Upper lobe of right lung (tissue), 1 donor: ENCODE data around the gene OR51T1. TPM values are rescaled to one million over a fixed set of nuclear protein-coding genes. Genes with fewer than 3 reads are reported as not detected.

Experiments used
- ATAC-seq: fragments of 200-7000 bp; cut with Tn5 transposase; one replicate; pipeline ENCODE4 v1.9.1; 2020; ENCODE audit warnings: mild to moderate bottlenecking, moderate library complexity
- DNase-seq: peaks from one replicate; pipeline ENCODE4 v3.0.0-alpha.2; 2020
- H3K27ac ChIP-seq: fragments of 200-600 bp; one replicate; pipeline ENCODE4 v1.8.0; 2022
- H3K27me3 ChIP-seq: fragments of 200-600 bp; one replicate; pipeline ENCODE4 v1.8.0; 2022; ENCODE audit warnings: mild to moderate bottlenecking
- H3K36me3 ChIP-seq: fragments of 200-600 bp; one replicate; pipeline ENCODE4 v1.8.0; 2022
- H3K4me1 ChIP-seq: fragments of 200-600 bp; one replicate; pipeline ENCODE4 v1.8.0; 2022
- H3K4me3 ChIP-seq: fragments of 200-600 bp; one replicate; pipeline ENCODE4 v1.8.0; 2022; ENCODE audit warnings: mild to moderate bottlenecking
- H3K9me3 ChIP-seq: fragments of 200-600 bp; one replicate; pipeline ENCODE4 v1.8.0; 2022
- intact Hi-C: fragments of 100-400 bp; cut with DNase I; formaldehyde crosslinking; loops from one replicate; pipeline ENCODE4 v1.11.0; 2022
- total RNA-seq: library from RNA; stranded (reverse); fragmentation: NEBNext Ultra II Directional; extraction: Animal tissue kit (Norgen Biotek cat#: 25700); gene quantifications from one replicate; pipeline ENCODE4 v1.2.1, GENCODE V29; 2021
- TF ChIP-seq, protein P1 (sequence below): fragments of 200-600 bp; IDR thresholded peaks from one replicate; pipeline ENCODE4 v1.8.0; 2022; ENCODE audit warnings: antibody characterized with exemption
- donor health status: DM: no; HTN: yes; CAD: no; lungs with severe emphysema.

The OR51T1 gene
- total RNA-seq, 1 donor from 2014 or later, result not detected

DNA sequence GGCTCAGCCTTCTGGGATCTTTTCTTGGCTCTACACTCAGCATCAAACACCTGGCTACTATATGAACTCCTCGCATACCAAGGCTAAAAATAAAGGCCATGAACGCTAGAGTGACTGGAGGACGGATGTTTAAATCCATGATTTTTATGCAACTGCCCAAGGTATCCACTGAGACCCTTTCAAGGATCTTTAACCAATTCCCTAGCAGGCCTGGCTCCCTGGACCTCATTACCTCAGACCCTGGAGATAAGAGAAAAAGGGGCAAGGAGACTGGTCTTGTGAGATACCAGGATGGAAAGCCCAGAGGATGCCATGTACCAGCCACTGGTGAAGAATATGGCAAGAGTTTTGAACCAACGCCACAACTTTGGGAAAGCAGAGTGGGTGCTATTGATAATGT lies 37.5 kb downstream of the OR51T1 start, which contains the start of gene OR51G2:
OR51G2 (minus strand) TSS at position 101 of the 400 bp plus-strand sequence. CDS start 3,687 bp downstream, outside the sequence.
- Histone ChIP-seq H3K36me3 (no peaks in the 10 kb centered on the region), H3K4me1 (no peaks in the 10 kb centered on the region), H3K27me3 (no peaks in the 10 kb centered on the region), H3K4me3 (no peak within 1 kb of the TSS), H3K27ac (no peak within 1 kb of the TSS), H3K9me3 (no peaks in the 10 kb centered on the region)
- ATAC-seq (no peak), DNase-seq (no peak)
- intact Hi-C loops, result no loop called here
- TF ChIP-seq, protein P1, sequence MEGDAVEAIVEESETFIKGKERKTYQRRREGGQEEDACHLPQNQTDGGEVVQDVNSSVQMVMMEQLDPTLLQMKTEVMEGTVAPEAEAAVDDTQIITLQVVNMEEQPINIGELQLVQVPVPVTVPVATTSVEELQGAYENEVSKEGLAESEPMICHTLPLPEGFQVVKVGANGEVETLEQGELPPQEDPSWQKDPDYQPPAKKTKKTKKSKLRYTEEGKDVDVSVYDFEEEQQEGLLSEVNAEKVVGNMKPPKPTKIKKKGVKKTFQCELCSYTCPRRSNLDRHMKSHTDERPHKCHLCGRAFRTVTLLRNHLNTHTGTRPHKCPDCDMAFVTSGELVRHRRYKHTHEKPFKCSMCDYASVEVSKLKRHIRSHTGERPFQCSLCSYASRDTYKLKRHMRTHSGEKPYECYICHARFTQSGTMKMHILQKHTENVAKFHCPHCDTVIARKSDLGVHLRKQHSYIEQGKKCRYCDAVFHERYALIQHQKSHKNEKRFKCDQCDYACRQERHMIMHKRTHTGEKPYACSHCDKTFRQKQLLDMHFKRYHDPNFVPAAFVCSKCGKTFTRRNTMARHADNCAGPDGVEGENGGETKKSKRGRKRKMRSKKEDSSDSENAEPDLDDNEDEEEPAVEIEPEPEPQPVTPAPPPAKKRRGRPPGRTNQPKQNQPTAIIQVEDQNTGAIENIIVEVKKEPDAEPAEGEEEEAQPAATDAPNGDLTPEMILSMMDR, result no peak

- no peaks in the 10 kb centered on the region for H3K36me3 ChIP-seq
- no peaks in the 10 kb centered on the region for H3K27me3 ChIP-seq
- TF ChIP-seq, protein P1, result no peak
- no peak overlapping the region for H3K27ac ChIP-seq
- no peaks in the 10 kb centered on the region for H3K9me3 ChIP-seq
- DNase-seq (no peak), ATAC-seq (no peak)
- intact Hi-C loops, result no loop called here
- H3K4me3 ChIP-seq, result no peak overlapping the region
- no peaks in the 10 kb centered on the region for H3K4me1 ChIP-seq
Measured at GRCh38 chr11:4921796-4922195, 40.1 kb downstream of the OR51T1 start.

- H3K9me3 ChIP-seq, result no peaks in the 10 kb centered on the region
- no peaks in the 10 kb centered on the region for H3K27me3 ChIP-seq
- DNase-seq, result no peak
- intact Hi-C loops, result no loop called here
- H3K4me1 ChIP-seq, result no peaks in the 10 kb centered on the region
- no peaks in the 10 kb centered on the region for H3K36me3 ChIP-seq
- H3K27ac ChIP-seq, result no peak overlapping the region
- ATAC-seq, result no peak
- TF ChIP-seq, protein P1, result no peak
- no peak overlapping the region for H3K4me3 ChIP-seq
Measured at GRCh38 chr11:4922304-4922703, 40.6 kb downstream of the OR51T1 start.

DNA sequence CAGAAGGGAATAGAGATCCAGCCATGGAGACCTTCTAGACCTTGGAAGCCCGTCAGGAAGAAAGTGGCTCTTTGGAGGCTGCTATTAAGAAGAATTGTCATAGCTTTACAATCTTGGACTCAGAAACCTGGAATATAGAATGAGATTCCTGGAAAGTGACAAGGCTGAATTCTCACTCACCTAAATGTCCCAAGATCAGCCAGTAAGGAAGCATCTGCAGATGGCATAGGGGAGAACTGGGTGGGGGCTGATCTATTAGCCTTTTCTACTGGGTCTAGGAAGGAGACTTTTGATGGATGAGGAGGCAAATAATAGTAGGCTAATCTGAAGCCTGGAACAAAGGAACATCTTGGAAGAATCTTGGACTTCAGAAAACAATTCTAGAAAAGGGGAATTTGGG lies 42.5 kb downstream of the OR51T1 start, which contains the start of gene OR51G1:
OR51G1 (minus strand) TSS at position 101 of the 400 bp plus-strand sequence; CDS start at position 101, 0 bp downstream.
- Histone ChIP-seq H3K27ac (no peak within 1 kb of the TSS), H3K27me3 (no peaks in the 10 kb centered on the region), H3K4me3 (no peak within 1 kb of the TSS), H3K4me1 (no peaks in the 10 kb centered on the region), H3K36me3 (no peaks in the 10 kb centered on the region), H3K9me3 (no peaks in the 10 kb centered on the region)
- intact Hi-C loops, result no loop called here
- DNase-seq (no peak), ATAC-seq (no peak)
- TF ChIP-seq, protein P1, result no peak

GRCh38 chr11:4926608-4927007 lies 44.9 kb downstream of the OR51T1 start:
- TF ChIP-seq, protein P1, result no peak
- no peak for DNase-seq
- H3K36me3 ChIP-seq, result no peaks in the 10 kb centered on the region
- intact Hi-C loops, result no loop called here
- no peaks in the 10 kb centered on the region for H3K27me3 ChIP-seq
- H3K4me3 ChIP-seq, result no peak overlapping the region
- no peaks in the 10 kb centered on the region for H3K4me1 ChIP-seq
- ATAC-seq, result no peak
- no peaks in the 10 kb centered on the region for H3K9me3 ChIP-seq
- H3K27ac ChIP-seq, result no peak overlapping the region

Other genes with a start within 250 kb of the OR51T1 start
- gene OR51D1, start 244.4 kb upstream of the OR51T1 start, total RNA-seq, result not detected
- gene OR51E1, start 237.9 kb upstream of the OR51T1 start, total RNA-seq, result not detected
- not detected for gene OR51E2, start 184.0 kb upstream of the OR51T1 start, total RNA-seq
- not detected for gene MMP26, start 177.1 kb upstream of the OR51T1 start, total RNA-seq
- gene OR51F1, start 112.0 kb upstream of the OR51T1 start, total RNA-seq, result not detected
- gene OR52R1, start 77.5 kb upstream of the OR51T1 start, total RNA-seq, result not detected
- gene OR51F2, start 60.6 kb upstream of the OR51T1 start, total RNA-seq, result not detected
- not detected for gene OR51S1, start 32.7 kb upstream of the OR51T1 start, total RNA-seq
- not detected for gene OR51A7, start 21.9 kb downstream of the OR51T1 start, total RNA-seq
- not detected for gene OR51G2, start 37.5 kb downstream of the OR51T1 start, total RNA-seq
- not detected for gene OR51G1, start 42.4 kb downstream of the OR51T1 start, total RNA-seq
- not detected for gene OR51A4, start 65.7 kb downstream of the OR51T1 start, total RNA-seq
- not detected for gene OR51A2, start 73.8 kb downstream of the OR51T1 start, total RNA-seq
- gene OR51L1, start 113.0 kb downstream of the OR51T1 start, total RNA-seq, result not detected
- not detected for gene OR52J3, start 164.6 kb downstream of the OR51T1 start, total RNA-seq
- gene OR52E2, start 177.7 kb downstream of the OR51T1 start, total RNA-seq, result not detected
- gene OR52E1, start 187.7 kb downstream of the OR51T1 start, total RNA-seq, result not detected